ENCODE data around the gene SCMH1.

DNA sequence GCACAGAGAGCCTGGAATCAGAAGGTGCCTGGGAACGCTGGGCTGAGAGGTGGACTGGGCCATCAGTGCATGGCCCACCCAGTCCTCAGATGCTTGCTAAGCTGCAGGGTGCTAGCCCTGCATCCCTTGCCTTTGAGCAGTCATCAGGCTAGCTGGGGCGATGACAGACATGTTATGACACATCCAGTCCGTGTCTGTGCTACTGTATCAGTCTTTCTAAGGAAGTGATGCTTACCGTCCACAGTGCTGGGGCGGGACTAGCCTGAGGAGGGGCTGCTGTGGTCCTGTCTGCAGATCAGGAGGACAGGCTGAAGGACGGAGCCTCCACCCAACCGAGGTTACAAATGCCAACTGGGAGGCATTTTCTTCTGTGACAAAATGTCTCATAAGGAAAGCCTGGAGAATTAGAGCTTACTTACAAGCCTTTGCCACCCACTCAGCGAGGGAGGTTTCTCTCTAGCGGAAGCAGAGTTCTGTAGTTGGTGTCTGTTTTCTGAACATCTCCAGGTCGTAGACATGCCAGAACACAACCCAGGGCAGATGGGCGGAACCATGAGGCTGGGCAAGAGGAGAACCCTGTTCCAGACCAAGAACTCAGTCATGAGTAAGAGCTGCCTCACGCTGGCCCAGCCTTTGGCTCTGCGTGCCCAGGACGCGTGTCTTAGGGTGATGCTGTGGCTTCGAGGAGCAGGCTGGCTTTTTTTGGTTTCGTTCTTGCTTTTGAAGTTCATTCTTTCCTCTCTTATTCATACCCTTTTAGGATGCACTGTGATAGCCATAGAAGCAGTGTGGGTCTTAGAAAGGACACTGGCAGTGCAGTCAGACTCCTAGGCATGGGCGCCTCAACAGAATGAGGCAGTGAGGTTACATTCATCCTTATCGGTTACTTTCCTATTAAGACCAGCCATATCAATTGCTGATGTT is 234.9 kb downstream of the SCMH1 start:
- TF ChIP-seq, protein P1, sequence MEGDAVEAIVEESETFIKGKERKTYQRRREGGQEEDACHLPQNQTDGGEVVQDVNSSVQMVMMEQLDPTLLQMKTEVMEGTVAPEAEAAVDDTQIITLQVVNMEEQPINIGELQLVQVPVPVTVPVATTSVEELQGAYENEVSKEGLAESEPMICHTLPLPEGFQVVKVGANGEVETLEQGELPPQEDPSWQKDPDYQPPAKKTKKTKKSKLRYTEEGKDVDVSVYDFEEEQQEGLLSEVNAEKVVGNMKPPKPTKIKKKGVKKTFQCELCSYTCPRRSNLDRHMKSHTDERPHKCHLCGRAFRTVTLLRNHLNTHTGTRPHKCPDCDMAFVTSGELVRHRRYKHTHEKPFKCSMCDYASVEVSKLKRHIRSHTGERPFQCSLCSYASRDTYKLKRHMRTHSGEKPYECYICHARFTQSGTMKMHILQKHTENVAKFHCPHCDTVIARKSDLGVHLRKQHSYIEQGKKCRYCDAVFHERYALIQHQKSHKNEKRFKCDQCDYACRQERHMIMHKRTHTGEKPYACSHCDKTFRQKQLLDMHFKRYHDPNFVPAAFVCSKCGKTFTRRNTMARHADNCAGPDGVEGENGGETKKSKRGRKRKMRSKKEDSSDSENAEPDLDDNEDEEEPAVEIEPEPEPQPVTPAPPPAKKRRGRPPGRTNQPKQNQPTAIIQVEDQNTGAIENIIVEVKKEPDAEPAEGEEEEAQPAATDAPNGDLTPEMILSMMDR (IDR thresholded peaks at IDR 0.05 in 8 of 11, conservative IDR thresholded peaks at IDR 0.05 in 3 of 11) = no peak
- no peak for TF ChIP-seq POLR2A (IDR thresholded peaks at IDR 0.05)

Data from spleen (tissue), 7 donors.